DLD1 (cell line): ENCODE results near the gene SMIM32.

Source experiments
- in situ Hi-C: cut with HindIII; loops from 2 replicates; pipeline ENCODE4 v1.10.0; 2017; ENCODE audit warnings: low sequenced_read_pairs

SMIM32 gene

GRCh38 chr5:136192526-136193321 is at the start of gene SMIM32:
SMIM32 (minus strand) TSS chr5:136193162; CDS start chr5:136192524, 638 bp downstream.
- in situ Hi-C loops, result no loop called here

- in situ Hi-C loops, result no loop called here
Measured at GRCh38 chr5:136242611-136243010, 49.6 kb upstream of the SMIM32 start.

GRCh38 chr5:136242136-136242535 is 49.2 kb upstream of the SMIM32 start:
- in situ Hi-C loops, result no loop called here

- in situ Hi-C loops, result no loop called here
Measured at GRCh38 chr5:136240894-136241293, 47.9 kb upstream of the SMIM32 start.

GRCh38 chr5:136236479-136237083 is 43.6 kb upstream of the SMIM32 start:
- in situ Hi-C loops, result no loop called here

GRCh38 chr5:136235321-136235720 is 42.4 kb upstream of the SMIM32 start:
- in situ Hi-C loops, result no loop called here

- in situ Hi-C loops, result no loop called here
Measured at GRCh38 chr5:136232316-136232715, 39.4 kb upstream of the SMIM32 start.

- in situ Hi-C loops, result no loop called here
Measured at GRCh38 chr5:136230176-136230575, 37.2 kb upstream of the SMIM32 start.

GRCh38 chr5:136228136-136228757 is 35.3 kb upstream of the SMIM32 start:
- in situ Hi-C loops, result no loop called here

GRCh38 chr5:136226401-136226800 is 33.4 kb upstream of the SMIM32 start:
- in situ Hi-C loops, result no loop called here

GRCh38 chr5:136225796-136226195 is 32.8 kb upstream of the SMIM32 start:
- in situ Hi-C loops, result no loop called here

GRCh38 chr5:136222580-136223235 is 29.7 kb upstream of the SMIM32 start:
- in situ Hi-C loops, result no loop called here

GRCh38 chr5:136221340-136221739 is 28.4 kb upstream of the SMIM32 start:
- in situ Hi-C loops, result no loop called here

GRCh38 chr5:136216230-136216629 is 23.3 kb upstream of the SMIM32 start:
- in situ Hi-C loops, result no loop called here

GRCh38 chr5:136215812-136216211 is 22.9 kb upstream of the SMIM32 start:
- in situ Hi-C loops, result no loop called here

GRCh38 chr5:136213919-136214493 is 21.0 kb upstream of the SMIM32 start:
- in situ Hi-C loops, result no loop called here

GRCh38 chr5:136212252-136212721 is 19.3 kb upstream of the SMIM32 start:
- in situ Hi-C loops, result no loop called here

GRCh38 chr5:136211282-136212040 is 18.5 kb upstream of the SMIM32 start:
- in situ Hi-C loops, result no loop called here

GRCh38 chr5:136210259-136210658 is 17.3 kb upstream of the SMIM32 start:
- in situ Hi-C loops, result no loop called here

- in situ Hi-C loops, result no loop called here
Measured at GRCh38 chr5:136209346-136209910, 16.5 kb upstream of the SMIM32 start.
